ENCODE measurements around the gene CTTNBP2NL.
"Not testable (repeated sequence)": the region's sequence is repeated elsewhere in the genome, so short reads cannot be mapped to it uniquely, and the experiment has no call there.

The CTTNBP2NL gene

DNA sequence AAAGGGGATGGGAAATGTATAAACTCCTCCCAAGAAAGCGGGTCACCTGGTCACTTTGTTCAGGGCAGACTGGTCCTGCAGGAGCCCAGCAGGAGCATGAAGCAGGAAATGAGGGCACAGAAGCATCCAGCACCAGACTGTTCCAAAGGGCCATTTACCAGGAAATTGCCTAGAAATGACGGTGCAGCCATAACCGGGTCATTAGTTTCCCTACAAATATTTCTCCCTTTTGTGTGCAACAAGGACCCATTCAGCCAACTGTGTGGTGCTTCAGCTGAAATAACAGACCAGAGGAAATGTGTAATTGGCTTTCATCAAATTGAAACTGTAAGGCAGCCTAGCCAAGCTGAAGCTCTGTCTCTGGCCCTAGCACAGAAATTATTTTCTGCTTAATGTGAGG lies 7.6 kb upstream of the CTTNBP2NL start (continued):
- TF ChIP-seq, protein P1, sequence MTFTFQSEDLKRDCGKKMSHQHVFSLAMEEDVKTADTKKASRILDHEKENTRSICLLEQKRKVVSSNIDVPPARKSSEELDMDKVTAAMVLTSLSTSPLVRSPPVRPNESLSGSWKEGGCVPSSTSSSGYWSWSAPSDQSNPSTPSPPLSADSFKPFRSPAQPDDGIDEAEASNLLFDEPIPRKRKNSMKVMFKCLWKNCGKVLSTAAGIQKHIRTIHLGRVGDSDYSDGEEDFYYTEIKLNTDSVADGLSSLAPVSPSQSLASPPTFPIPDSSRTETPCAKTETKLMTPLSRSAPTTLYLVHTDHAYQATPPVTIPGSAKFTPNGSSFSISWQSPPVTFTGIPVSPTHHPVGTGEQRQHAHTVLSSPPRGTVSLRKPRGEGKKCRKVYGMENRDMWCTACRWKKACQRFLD (tag by site-specific recombination; IDR thresholded peaks at IDR 0.05) = no peak

GRCh38 chr1:112389689-112390088 lies 6.3 kb upstream of the CTTNBP2NL start:
- CTCF ChIA-PET = interaction anchor here (0.6 to 6.4 kb wide), 6 partner anchors 15 to 1266 kb away, joined by 3 to 65 read pairs (median 4); no protein-coding TSS in a partner anchor
- Histone ChIP-seq H3K27ac (ENCODE audit: extremely low read depth, low read depth, low read length) (no peak overlapping the region), H3K9me3 (ENCODE audit: control insufficient read depth, insufficient read depth, low read depth, low read length) (no peaks in the 10 kb centered on the region), H3K4me1 (ENCODE audit: control insufficient read depth, insufficient read depth, low read length) (peaks cover 2% of the 10 kb centered on the region; the same call in 1 of the 2 replicates), H3K36me3 (ENCODE audit: control insufficient read depth in 2 of 2, insufficient read depth in 1 of 2, low read length in 2 of 2) (no peaks in the 10 kb centered on the region), H3K4me3 (ENCODE audit: low read depth, low read length) (no peak overlapping the region)
- POLR2A ChIA-PET = no interaction called here
- TF ChIP-seq, protein P2, sequence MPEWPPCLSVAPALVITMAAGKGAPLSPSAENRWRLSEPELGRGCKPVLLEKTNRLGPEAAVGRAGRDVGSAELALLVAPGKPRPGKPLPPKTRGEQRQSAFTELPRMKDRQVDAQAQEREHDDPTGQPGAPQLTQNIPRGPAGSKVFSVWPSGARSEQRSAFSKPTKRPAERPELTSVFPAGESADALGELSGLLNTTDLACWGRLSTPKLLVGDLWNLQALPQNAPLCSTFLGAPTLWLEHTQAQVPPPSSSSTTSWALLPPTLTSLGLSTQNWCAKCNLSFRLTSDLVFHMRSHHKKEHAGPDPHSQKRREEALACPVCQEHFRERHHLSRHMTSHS (tag by site-specific recombination; IDR thresholded peaks at IDR 0.05) = no peak
- TF ChIP-seq ZFHX2 (tag by site-specific recombination; conservative IDR thresholded peaks at IDR 0.05) = 0 out of 2 replicates have a peak, but pooled peaks have one; percentile 16
- 0 out of 2 replicates have a peak, but pooled peaks have one; percentile 5 for TF ChIP-seq EGR2 (tag by site-specific recombination; IDR thresholded peaks at IDR 0.05; ENCODE audit: low read depth)

- H3K4me1 ChIP-seq (ENCODE audit: control insufficient read depth, insufficient read depth, low read length); H3K9me3 ChIP-seq (ENCODE audit: control insufficient read depth, insufficient read depth, low read depth, low read length); H3K27ac ChIP-seq (ENCODE audit: extremely low read depth, low read depth, low read length); H3K36me3 ChIP-seq (ENCODE audit: control insufficient read depth in 2 of 2, insufficient read depth in 1 of 2, low read length in 2 of 2); H3K4me3 ChIP-seq (ENCODE audit: low read depth, low read length): not testable (repeated sequence)
- ChIA-PET CTCF (interaction anchor here (0.6 to 6.4 kb wide), 28 partner anchors 9 to 1409 kb away, joined by 3 to 65 read pairs (median 5); partner anchors contain the start of genes CAPZA1, PPM1J and ST7L), POLR2A (interaction anchor here (0.7 to 1.5 kb wide), 5 partner anchors 19 to 284 kb away, joined by 4 to 12 read pairs (median 6); partner anchors contain the start of genes MOV10 and ST7L)
- TF ChIP-seq ZNF843 (tag by site-specific recombination; IDR thresholded peaks at IDR 0.05) = 0 out of 2 replicates have a peak, but pooled peaks have one; percentile 5
These were observed 5.7 kb upstream of the CTTNBP2NL start for GRCh38 chr1:112390335-112390734.

- Histone ChIP-seq H3K27ac (ENCODE audit: extremely low read depth, low read depth, low read length) (no peak overlapping the region), H3K4me1 (ENCODE audit: control insufficient read depth, insufficient read depth, low read length) (peaks cover 10% of the 10 kb centered on the region), H3K36me3 (ENCODE audit: control insufficient read depth in 2 of 2, insufficient read depth in 1 of 2, low read length in 2 of 2) (no peaks in the 10 kb centered on the region), H3K9me3 (ENCODE audit: control insufficient read depth, insufficient read depth, low read depth, low read length) (no peaks in the 10 kb centered on the region), H3K4me3 (ENCODE audit: low read depth, low read length) (peak overlapping the region; percentile 42)
- CTCF ChIA-PET = interaction anchor here (0.6 to 6.4 kb wide), 46 partner anchors 10 to 652 kb away, joined by 3 to 65 read pairs (median 4); partner anchors contain the start of genes CAPZA1, PPM1J and ST7L
- POLR2A ChIA-PET = interaction anchor here (0.6 to 1.5 kb wide), 8 partner anchors 18 to 1411 kb away, joined by 3 to 12 read pairs (median 6); partner anchors contain the start of genes MOV10, RHOC and ST7L
- TF ChIP-seq, protein P3, sequence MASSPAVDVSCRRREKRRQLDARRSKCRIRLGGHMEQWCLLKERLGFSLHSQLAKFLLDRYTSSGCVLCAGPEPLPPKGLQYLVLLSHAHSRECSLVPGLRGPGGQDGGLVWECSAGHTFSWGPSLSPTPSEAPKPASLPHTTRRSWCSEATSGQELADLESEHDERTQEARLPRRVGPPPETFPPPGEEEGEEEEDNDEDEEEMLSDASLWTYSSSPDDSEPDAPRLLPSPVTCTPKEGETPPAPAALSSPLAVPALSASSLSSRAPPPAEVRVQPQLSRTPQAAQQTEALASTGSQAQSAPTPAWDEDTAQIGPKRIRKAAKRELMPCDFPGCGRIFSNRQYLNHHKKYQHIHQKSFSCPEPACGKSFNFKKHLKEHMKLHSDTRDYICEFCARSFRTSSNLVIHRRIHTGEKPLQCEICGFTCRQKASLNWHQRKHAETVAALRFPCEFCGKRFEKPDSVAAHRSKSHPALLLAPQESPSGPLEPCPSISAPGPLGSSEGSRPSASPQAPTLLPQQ (tag by site-specific recombination; IDR thresholded peaks at IDR 0.05) = 0 out of 2 replicates have a peak, but pooled peaks have one; percentile 21
- peak; percentile 94 for TF ChIP-seq KLF7 (tag by site-specific recombination; IDR thresholded peaks at IDR 0.05; ENCODE audit: borderline replicate concordance)
- TF ChIP-seq ZNF48 (tag by site-specific recombination; IDR thresholded peaks at IDR 0.05) = no peak
- TF ChIP-seq TRIM28 (IDR thresholded peaks at IDR 0.05; ENCODE audit: borderline replicate concordance, low read length) = peak; percentile 81
- TF ChIP-seq SETDB1 (IDR thresholded peaks at IDR 0.05; ENCODE audit: insufficient read length, low read length) = no peak
- TF ChIP-seq RBAK (tag by site-specific recombination; IDR thresholded peaks at IDR 0.05) = no peak
- no peak for TF ChIP-seq TCF7L2 (IDR thresholded peaks at IDR 0.05; ENCODE audit: borderline replicate concordance, low read depth, low read length)
- no peak for TF ChIP-seq ZBTB7A (tag by site-specific recombination; IDR thresholded peaks at IDR 0.05; ENCODE audit: low read depth)
- TF ChIP-seq, protein P4, sequence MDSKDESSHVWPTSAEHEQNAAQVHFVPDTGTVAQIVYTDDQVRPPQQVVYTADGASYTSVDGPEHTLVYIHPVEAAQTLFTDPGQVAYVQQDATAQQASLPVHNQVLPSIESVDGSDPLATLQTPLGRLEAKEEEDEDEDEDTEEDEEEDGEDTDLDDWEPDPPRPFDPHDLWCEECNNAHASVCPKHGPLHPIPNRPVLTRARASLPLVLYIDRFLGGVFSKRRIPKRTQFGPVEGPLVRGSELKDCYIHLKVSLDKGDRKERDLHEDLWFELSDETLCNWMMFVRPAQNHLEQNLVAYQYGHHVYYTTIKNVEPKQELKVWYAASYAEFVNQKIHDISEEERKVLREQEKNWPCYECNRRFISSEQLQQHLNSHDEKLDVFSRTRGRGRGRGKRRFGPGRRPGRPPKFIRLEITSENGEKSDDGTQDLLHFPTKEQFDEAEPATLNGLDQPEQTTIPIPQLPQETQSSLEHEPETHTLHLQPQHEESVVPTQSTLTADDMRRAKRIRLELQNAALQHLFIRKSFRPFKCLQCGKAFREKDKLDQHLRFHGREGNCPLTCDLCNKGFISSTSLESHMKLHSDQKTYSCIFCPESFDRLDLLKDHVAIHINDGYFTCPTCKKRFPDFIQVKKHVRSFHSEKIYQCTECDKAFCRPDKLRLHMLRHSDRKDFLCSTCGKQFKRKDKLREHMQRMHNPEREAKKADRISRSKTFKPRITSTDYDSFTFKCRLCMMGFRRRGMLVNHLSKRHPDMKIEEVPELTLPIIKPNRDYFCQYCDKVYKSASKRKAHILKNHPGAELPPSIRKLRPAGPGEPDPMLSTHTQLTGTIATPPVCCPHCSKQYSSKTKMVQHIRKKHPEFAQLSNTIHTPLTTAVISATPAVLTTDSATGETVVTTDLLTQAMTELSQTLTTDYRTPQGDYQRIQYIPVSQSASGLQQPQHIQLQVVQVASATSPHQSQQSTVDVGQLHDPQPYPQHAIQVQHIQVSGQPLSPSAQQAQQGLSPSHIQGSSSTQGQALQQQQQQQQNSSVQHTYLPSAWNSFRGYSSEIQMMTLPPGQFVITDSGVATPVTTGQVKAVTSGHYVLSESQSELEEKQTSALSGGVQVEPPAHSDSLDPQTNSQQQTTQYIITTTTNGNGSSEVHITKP (tag by site-specific recombination; IDR thresholded peaks at IDR 0.05) = peak; percentile 66; the same call in 1 of the 2 replicates
- no peak for TF ChIP-seq ZNF571 (tag by site-specific recombination; IDR thresholded peaks at IDR 0.05)
- no peak for TF ChIP-seq ZNF18 (tag by site-specific recombination; IDR thresholded peaks at IDR 0.05)
- no peak for TF ChIP-seq ZNF677 (tag by site-specific recombination; IDR thresholded peaks at IDR 0.05)
- no peak for TF ChIP-seq ZNF791 (tag by site-specific recombination; IDR thresholded peaks at IDR 0.05)
These were observed 5.0 kb upstream of the CTTNBP2NL start for GRCh38 chr1:112390775-112391602.

All from HEK293 (cell line).